HG02678 (cell line): ENCODE data around the gene FGFR3.

ENCODE experiments used
- ATAC-seq: cut with Tn5 transposase; IDR thresholded peaks from one replicate; pipeline ENCODE4 v1.9.1; 2021; ENCODE audit warnings: mild to moderate bottlenecking, moderate library complexity; ENCODE audit not compliant: unreplicated experiment

FGFR3 gene

GRCh38 chr4:1801286-1801958, 8.3 kb downstream of the FGFR3 start:
- no peak for ATAC-seq

GRCh38 chr4:1802151-1802715, 9.1 kb downstream of the FGFR3 start:
- ATAC-seq = no peak

GRCh38 chr4:1802720-1803522, 9.8 kb downstream of the FGFR3 start:
- ATAC-seq = no peak

- ATAC-seq = no peak
Measured at GRCh38 chr4:1803523-1804423, 10.7 kb downstream of the FGFR3 start.

GRCh38 chr4:1804638-1805492, 11.8 kb downstream of the FGFR3 start:
- no peak for ATAC-seq

- ATAC-seq = no peak
Measured at GRCh38 chr4:1805493-1806222, 12.6 kb downstream of the FGFR3 start.

- no peak for ATAC-seq
Measured at GRCh38 chr4:1806223-1806564, 13.1 kb downstream of the FGFR3 start.

GRCh38 chr4:1806596-1807331, 13.7 kb downstream of the FGFR3 start:
- ATAC-seq = no peak

- ATAC-seq = no peak
Measured at GRCh38 chr4:1807332-1807777, 14.3 kb downstream of the FGFR3 start.

GRCh38 chr4:1808396-1808795, 15.3 kb downstream of the FGFR3 start:
- no peak for ATAC-seq

- no peak for ATAC-seq
Measured at GRCh38 chr4:1808851-1809753, 16.0 kb downstream of the FGFR3 start.

- peak; percentile 53 for ATAC-seq
Measured at GRCh38 chr4:1809754-1810502, 16.8 kb downstream of the FGFR3 start.

GRCh38 chr4:1810765-1811164, 17.7 kb downstream of the FGFR3 start:
- no peak for ATAC-seq

GRCh38 chr4:1812720-1813119, 19.6 kb downstream of the FGFR3 start:
- ATAC-seq = no peak

- no peak for ATAC-seq
Measured at GRCh38 chr4:1813231-1813630, 20.1 kb downstream of the FGFR3 start.

- ATAC-seq = no peak
Measured at GRCh38 chr4:1813915-1814314, 20.8 kb downstream of the FGFR3 start.

GRCh38 chr4:1814453-1814852, 21.4 kb downstream of the FGFR3 start:
- no peak for ATAC-seq
